Activated T-helper 9 cell treated with anti-CD3 and anti-CD28 coated beads, Interleukin-2, amount 50 U/mL, for 16 hours (primary cell): ENCODE results near the gene HYAL2.

Source experiments
- DNase-seq: peaks from one replicate; pipeline ENCODE4 v3.0.0-alpha.2; 2020; ENCODE audit warnings: low read depth

HYAL2 gene

GRCh38 chr3:50303013-50303815, 19.3 kb downstream of the HYAL2 start, which contains the start of gene HYAL1:
Gene HYAL1, minus strand, starts transcription at chr3:50303574. Its CDS starts 618 bp downstream, at chr3:50302956.
- no peak for DNase-seq

DNA sequence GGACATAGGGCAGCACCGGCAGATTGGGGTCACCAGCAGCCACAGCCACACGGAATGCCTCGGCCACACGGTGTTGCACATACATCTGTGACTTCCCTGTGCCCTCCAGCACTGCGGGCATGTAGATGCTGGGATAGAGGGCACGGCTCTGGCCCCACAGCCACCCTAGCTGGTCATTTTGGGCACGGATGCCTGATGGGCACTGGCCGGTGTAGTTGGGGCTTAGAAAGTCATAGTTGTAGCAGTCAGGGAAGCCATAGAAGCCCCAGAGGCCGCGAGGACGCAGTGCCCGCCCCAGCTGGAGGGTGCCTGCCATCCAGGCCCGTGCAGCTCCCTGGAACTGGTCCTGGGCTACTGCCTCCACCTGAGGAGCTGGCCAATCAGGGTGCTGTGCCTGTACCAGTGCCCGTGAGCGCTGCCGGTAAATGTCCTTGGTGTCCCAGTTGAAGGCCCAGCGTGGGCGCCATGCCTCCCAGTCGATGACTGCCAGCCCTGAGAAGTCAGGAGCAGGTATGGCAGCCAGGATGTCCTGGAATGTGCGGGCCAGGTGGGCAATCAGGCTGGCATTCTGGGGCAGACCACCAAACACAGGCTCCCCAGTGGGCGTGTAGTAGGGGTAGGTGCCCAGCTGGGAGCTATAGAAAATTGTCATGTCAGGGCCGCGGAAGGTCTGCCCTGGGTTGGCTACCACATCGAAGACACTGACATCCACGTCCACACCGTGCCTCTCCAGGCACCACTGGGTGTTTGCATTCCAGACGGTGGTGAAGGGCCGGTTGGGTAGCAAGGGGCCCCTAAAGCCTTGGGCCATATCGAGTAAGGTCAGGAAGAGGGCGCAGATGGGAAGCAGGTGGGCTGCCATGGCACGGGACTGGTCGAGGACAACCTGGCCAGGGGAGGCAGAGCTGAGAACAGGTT, 20.2 kb downstream of the HYAL2 start:
- no peak for DNase-seq

DNA sequence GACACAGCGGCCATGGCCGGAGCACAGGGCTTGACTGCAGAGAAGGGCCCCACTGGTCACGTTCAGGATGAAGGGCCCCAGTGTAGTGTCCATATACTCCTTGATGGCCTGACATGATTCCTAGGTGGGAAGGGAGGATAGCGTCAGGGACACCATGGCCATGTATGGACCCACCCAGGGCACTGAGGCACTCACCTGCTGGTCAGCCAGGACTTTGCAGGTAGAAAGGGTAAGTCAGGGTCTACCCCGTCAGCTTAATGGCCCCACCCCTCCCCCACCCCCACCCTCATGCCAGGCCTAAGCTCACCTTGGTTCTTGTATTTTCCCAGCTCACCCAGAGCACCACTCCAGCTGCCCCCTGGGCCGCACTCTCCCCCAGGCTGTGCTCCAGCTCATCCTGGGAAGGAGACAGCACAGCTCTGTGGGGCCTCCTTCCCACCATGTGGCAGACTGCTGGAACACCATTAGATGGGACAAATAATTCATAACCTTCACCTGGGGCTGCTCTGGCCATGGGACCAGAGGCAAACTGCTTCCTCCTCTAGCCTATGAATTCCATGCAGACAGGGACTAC, 21.8 kb downstream of the HYAL2 start:
- DNase-seq, result no peak

DNA sequence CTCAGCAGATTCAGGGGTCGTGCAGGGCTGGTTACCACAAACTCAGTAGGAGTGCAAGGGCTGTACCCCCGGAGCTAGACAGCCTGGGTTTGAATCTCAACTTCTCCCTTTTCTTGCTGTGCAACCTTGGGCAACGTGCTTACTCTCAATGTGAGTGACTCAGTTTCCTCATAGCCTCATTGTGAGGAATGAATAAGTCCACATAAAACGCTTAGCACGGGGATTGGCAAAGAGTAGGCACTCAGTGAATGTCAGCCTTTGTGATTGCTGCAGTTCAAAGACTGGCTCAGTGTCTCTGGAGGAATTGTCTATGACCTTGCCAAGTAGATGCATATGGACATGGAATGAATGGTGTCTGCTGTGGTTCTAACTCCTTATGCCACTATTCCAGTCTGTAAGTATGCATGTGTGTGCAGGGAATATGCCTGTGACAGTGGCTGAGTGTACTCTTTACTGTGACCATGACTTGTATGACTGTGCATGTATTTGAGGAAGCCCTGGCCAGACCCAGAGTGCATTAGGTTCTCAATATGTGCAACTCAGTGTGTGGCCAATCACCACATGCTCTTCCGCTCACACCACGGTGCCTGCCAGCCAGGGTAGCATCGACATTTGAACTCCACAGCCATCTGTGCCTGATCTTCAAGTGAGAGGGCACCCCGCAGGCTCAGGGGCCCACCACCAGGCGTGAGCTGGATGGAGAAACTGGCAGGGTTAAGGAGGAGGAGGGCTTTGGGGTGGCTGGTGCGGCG, 22.4 kb downstream of the HYAL2 start:
- no peak for DNase-seq

DNA sequence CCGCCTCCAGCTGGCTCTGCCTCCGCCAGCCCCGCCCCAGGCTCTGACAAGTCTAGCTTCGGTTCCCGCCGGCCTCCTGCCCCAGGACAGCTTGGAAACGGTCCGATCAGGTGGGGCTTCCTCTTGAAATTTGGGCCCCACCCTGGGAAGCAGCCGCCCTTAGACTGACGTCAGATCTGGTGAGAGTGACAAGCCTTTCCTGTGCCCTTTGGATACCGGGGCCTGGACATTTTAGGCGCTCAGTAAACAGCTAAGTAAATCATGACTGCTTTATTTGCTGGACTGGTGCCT, 23.0 kb downstream of the HYAL2 start:
- DNase-seq, result no peak

DNA sequence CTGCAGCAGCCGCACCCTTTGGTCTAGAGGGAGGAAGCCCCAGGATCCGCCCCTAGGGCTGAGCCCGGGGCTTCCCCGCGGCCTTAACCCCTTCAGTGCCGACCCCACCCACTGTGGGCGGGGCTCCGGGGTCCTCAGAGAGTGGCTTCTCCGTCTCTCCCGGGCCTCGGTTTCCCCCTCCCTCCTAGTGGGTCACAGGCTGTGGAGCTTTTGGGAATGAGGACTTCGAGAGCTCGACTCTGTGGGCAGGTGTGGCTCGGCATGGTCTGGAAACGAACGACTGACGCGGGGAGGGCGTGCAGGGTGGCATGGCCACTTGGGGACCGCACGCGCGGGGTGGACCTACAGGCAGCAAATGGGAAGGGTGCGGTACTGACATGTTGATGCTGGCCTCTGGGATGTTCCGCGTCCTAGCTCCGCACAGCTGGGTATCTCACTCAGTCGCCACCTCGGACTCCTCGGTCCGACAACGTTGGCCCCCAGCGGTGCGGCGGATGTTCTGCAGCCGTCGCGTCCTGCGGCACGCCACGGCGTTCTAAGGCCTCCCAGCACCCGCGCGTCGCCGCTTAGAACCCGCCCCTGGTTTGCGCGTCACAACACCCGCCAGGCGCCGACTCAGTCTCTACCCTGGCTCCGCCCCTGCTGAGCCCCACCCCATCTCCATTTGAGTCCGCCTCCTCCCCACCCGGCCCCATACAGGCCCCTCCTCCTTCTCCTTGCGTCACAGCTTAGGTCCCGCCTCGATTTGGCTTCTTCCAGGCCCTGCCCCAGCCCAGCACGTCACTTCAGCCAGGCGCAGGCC, 23.5 kb downstream of the HYAL2 start, which contains the start of the genes HYAL3 and NAA80:
Gene HYAL3, minus strand, starts transcription at position 570 of the 802 bp plus-strand sequence. CDS start 3,803 bp downstream, outside the sequence.
Gene NAA80, minus strand, starts transcription at position 570 of the 802 bp plus-strand sequence. CDS start 1,942 bp downstream, outside the sequence.
- peak; percentile 98 for DNase-seq

- DNase-seq, result no peak
Measured at GRCh38 chr3:50297896-50298725, 24.4 kb downstream of the HYAL2 start.

- DNase-seq, result no peak
Measured at GRCh38 chr3:50297384-50297775, 25.2 kb downstream of the HYAL2 start.

DNA sequence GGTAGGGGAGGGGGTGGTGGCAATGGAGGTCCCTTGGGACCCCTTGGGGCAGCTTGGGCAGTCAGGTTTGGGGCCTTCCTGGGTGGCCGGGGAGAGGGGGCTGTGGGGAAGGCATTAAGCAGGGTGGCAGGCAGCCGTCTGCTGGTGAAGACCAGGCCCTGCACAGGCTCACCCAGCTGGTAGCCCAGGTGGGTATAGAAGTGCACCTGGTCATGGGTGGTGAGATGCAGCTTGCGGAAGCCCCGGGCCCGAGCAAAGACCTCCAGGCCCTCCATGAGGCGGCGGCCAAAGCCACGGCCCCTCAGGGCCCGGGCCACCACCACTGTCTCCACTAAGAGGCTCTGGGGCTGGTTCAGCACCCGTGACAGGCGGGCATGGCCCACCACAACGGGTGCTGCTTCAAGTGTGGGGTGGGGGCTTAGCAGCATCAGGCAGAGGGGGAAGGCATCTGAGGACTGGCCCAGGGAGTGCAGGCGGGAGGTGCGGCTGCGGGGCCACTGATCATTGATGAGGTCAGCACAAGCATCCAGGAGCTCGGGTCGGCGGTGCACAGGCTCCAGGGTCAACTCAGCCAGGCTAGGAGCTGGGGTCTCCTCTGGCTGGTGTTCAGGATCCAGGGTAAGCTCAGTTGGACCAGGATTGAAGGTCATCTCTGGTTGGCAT, 25.7 kb downstream of the HYAL2 start:
- no peak for DNase-seq

DNA sequence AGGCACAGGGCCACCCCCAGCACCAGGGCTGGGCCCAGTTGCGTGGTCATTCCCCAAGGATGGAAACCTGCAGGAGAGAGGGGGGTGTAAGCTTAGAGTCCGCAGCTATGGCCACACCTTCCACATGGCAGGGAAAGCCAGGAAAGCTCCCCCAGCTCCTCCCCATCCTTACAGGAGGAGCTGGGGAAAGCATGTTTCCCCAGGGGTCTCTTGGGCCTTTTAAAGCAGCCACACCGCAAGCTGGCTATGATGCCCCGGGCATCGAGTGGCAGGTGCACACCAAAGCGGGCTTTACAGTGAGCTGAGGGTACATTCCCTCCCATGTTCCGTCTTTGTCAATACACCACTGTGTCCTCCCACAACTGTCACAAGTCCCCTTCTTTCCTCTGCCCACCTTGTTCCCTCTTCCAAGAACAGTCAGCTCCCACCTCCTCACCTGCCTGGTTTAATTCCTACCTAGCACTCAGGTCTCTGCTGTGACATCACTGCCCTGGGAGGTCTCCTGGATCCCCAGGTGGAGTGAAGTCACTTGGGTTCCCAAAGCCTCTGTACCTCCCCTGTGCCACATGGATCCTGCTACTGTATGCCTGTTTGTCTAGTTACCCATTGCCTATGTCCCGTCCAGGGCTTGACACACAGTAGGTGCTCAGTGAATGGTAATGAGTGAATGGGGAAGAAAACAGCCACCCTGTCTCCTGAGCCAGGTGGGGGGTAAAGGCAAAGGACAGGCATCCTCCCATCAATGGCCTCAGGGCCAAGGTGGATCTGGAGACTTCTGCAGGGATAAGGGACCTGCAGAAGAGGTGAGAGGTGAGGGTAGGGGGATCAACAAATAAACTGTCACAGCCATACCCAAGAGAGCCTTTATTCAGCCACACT, 26.8 kb downstream of the HYAL2 start:
- no peak for DNase-seq

DNA sequence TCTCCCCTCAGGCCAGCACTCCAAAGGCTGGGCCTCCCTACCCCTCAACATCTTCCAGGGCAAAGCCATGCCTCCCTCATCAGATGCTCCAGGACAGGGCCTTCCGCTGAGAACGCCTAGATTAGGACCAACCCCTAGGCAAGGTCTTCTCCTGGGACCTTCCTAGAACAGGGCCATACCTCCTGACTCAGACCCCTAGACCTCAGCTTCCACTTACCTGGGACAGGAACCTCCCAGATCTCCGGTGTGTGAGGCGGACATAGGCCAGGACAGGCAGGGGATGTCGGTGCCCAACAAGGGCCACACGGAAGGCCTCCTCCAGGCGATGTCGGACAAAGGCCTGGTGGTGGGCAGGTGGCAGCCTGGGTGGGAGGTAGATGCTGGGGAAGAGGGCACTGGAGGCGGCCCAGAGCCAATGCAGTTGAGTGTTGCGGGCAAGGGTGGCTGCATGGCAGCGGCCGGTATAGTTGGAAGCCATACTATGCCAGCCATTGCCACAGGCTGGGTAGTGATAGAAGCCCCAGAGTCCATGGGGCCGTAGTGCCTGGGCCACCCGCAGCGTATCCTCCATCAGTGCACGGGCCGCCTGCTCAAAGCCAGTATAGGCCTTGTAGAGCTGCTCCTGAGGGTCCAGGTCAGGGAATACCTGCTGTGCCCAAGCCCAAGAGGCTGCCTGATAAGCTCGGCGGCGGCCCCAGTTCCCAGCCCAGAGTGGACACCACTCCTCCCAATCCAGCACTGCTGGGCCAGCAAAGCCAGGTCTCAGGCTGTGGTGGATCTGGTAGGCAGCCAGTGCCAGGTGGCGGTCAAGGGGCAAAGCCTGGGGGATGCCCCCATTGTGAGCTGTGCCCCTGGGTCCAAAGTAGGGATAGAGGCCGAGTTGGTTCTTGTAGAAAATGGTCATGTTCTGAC, 27.8 kb downstream of the HYAL2 start:
- DNase-seq, result no peak

- no peak for DNase-seq
Measured at GRCh38 chr3:50294089-50294488, 28.5 kb downstream of the HYAL2 start.

GRCh38 chr3:50293079-50293801, 29.3 kb downstream of the HYAL2 start:
- no peak for DNase-seq

DNA sequence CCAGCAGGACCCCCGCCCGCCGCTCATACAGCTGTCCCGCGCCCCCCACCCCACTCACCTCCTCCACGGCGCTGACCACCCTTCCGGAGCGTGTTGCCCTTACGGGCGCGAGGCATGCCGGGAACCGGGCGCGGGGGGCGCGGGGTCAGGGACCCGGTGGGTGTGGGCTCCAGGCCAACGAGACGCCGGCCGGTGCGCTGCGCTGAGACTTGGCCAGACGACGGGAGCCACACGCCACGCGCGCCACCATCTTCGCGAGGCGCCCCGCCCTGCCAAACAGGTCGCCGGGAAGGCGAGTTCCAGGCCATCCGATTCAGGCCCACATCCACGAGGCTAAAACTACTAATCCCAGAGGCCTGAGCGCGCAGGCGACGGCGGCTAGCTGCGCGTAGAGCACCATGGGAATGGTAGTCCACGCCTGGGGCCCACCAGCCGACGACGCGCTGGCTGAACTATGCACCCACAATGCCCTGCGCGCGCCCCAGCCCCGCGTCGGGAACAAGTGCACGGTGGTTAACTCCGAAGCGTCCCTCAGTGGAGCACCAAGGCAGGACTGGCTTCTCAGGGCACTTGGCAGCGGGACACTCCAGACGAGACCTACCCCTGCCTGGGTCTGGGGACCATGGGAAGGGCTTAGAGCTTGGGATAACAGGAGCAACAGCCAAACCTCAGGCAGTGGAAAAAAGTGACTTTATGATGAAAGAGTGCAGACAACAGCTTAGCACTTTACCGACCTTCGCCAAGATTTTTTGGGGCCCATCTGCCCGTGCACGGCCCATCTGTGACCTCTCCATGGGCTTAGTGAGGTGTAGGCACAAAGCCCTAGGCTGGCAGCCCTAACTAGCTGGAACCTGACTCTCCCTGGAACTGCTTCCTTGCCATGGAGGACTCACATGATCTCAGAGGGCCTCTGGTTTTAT, 30.1 kb downstream of the HYAL2 start, which contains the start of gene IFRD2:
Gene IFRD2, minus strand, starts transcription at position 271 of the 920 bp plus-strand sequence. Its CDS starts 155 bp downstream, at position 116.
- DNase-seq, result peak; percentile 94

DNA sequence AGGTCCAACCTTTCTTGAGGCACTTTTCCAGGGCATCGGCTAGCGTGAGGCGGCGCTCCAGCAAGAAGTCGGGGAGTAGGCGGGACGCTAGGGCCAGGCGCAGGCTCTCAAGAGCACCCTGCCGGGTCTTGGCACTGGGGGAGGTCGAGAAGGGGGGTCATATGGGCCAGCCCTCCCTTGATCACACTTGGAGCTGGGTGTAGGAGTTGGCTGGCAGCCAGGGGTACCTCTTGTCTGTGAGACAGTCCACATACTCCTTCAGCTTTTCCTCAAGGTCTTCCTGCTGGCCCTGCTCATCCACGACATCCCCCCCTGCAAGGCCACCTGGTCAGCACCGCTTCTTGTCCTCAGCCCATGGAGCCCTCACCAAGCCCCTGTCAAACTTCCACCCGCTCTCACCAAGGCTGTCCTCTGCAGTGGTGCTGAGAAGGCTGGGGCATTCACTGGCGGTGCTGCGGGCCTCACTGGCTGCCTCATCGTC, 32.3 kb downstream of the HYAL2 start:
- no peak for DNase-seq
